ENCODE measurements around the gene EIF4H. TPM values are rescaled to one million over a fixed set of nuclear protein-coding genes. Genes with fewer than 3 reads are reported as not detected.
"Not testable (repeated sequence)": the region's sequence is repeated elsewhere in the genome, so short reads cannot be mapped to it uniquely, and the experiment has no call there.

Gene EIF4H
- total RNA-seq, 1 donor from 2014 or later: 295 TPM

- Mint-ChIP-seq H3K36me3 (ENCODE audit: low read depth) (peaks cover 2% of the 10 kb centered on the region), H3K27me3 (ENCODE audit: low read depth) (no peaks in the 10 kb centered on the region), H3K4me3 (no peak overlapping the region), H3K9me3 (no peaks in the 10 kb centered on the region), H3K27ac (ENCODE audit: unreplicated experiment) (no peak overlapping the region), H3K4me1 (no peaks in the 10 kb centered on the region)
- TF ChIP-seq, protein P1, sequence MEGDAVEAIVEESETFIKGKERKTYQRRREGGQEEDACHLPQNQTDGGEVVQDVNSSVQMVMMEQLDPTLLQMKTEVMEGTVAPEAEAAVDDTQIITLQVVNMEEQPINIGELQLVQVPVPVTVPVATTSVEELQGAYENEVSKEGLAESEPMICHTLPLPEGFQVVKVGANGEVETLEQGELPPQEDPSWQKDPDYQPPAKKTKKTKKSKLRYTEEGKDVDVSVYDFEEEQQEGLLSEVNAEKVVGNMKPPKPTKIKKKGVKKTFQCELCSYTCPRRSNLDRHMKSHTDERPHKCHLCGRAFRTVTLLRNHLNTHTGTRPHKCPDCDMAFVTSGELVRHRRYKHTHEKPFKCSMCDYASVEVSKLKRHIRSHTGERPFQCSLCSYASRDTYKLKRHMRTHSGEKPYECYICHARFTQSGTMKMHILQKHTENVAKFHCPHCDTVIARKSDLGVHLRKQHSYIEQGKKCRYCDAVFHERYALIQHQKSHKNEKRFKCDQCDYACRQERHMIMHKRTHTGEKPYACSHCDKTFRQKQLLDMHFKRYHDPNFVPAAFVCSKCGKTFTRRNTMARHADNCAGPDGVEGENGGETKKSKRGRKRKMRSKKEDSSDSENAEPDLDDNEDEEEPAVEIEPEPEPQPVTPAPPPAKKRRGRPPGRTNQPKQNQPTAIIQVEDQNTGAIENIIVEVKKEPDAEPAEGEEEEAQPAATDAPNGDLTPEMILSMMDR (conservative IDR thresholded peaks at IDR 0.05): peak; percentile 45
- no peak for DNase-seq (ENCODE audit: low read depth, low spot score)
Observed at GRCh38 chr7:74164985-74165456, 9.1 kb upstream of the EIF4H start.

- H3K27me3 Mint-ChIP-seq (ENCODE audit: low read depth): no peaks in the 10 kb centered on the region
- H3K36me3 Mint-ChIP-seq (ENCODE audit: low read depth): peaks cover 2% of the 10 kb centered on the region
- no peak overlapping the region for H3K4me3 Mint-ChIP-seq
- DNase-seq (ENCODE audit: low read depth, low spot score): no peak
- no peaks in the 10 kb centered on the region for H3K9me3 Mint-ChIP-seq
- no peaks in the 10 kb centered on the region for H3K4me1 Mint-ChIP-seq
- TF ChIP-seq, protein P1 (conservative IDR thresholded peaks at IDR 0.05): no peak
- H3K27ac Mint-ChIP-seq (ENCODE audit: unreplicated experiment): no peak overlapping the region
Observed at GRCh38 chr7:74165867-74166593, 8.1 kb upstream of the EIF4H start.

- not testable (repeated sequence) for H3K27me3 Mint-ChIP-seq (ENCODE audit: low read depth); H3K27ac Mint-ChIP-seq (ENCODE audit: unreplicated experiment); H3K4me3 Mint-ChIP-seq; H3K36me3 Mint-ChIP-seq (ENCODE audit: low read depth); H3K9me3 Mint-ChIP-seq; DNase-seq (ENCODE audit: low read depth, low spot score); H3K4me1 Mint-ChIP-seq
Observed at GRCh38 chr7:74167324-74167723, 6.8 kb upstream of the EIF4H start.

GRCh38 chr7:74173074-74173473, 1.1 kb upstream of the EIF4H start:
- TF ChIP-seq, protein P1 (conservative IDR thresholded peaks at IDR 0.05): no peak
- no peaks in the 10 kb centered on the region for H3K9me3 Mint-ChIP-seq
- peak overlapping the region; percentile 91 for H3K4me3 Mint-ChIP-seq
- no peaks in the 10 kb centered on the region for H3K27me3 Mint-ChIP-seq (ENCODE audit: low read depth)
- peak overlapping the region; percentile 73 for H3K27ac Mint-ChIP-seq (ENCODE audit: unreplicated experiment)
- DNase-seq (ENCODE audit: low read depth, low spot score): no peak
- H3K4me1 Mint-ChIP-seq: peaks cover 41% of the 10 kb centered on the region
- H3K36me3 Mint-ChIP-seq (ENCODE audit: low read depth): no peaks in the 10 kb centered on the region

- DNase-seq (ENCODE audit: low read depth, low spot score): no peak
- Mint-ChIP-seq H3K27me3 (ENCODE audit: low read depth) (no peaks in the 10 kb centered on the region), H3K36me3 (ENCODE audit: low read depth) (no peaks in the 10 kb centered on the region), H3K4me3 (peak overlapping the region; percentile 91), H3K9me3 (no peaks in the 10 kb centered on the region), H3K4me1 (peaks cover 41% of the 10 kb centered on the region), H3K27ac (ENCODE audit: unreplicated experiment) (peak overlapping the region; percentile 73)
- TF ChIP-seq, protein P1 (conservative IDR thresholded peaks at IDR 0.05): no peak
Observed at GRCh38 chr7:74173491-74173865, 678 bp upstream of the EIF4H start.

- no peak for DNase-seq (ENCODE audit: low read depth, low spot score)
Observed at GRCh38 chr7:74174606-74175082, 488 bp downstream of the EIF4H start.

More at GRCh38 chr7:74174606-74175082, 488 bp downstream of the EIF4H start:
- peak overlapping the region; percentile 94 for H3K4me3 Mint-ChIP-seq
- peak overlapping the region; percentile 98 for H3K27ac Mint-ChIP-seq (ENCODE audit: unreplicated experiment)
- peaks cover 3% of the 10 kb centered on the region for H3K36me3 Mint-ChIP-seq (ENCODE audit: low read depth)
- H3K4me1 Mint-ChIP-seq: peaks cover 47% of the 10 kb centered on the region
- no peaks in the 10 kb centered on the region for H3K27me3 Mint-ChIP-seq (ENCODE audit: low read depth)
- no peaks in the 10 kb centered on the region for H3K9me3 Mint-ChIP-seq
- TF ChIP-seq, protein P1 (conservative IDR thresholded peaks at IDR 0.05): no peak
